ENCODE data around the gene RPL31.

DNA sequence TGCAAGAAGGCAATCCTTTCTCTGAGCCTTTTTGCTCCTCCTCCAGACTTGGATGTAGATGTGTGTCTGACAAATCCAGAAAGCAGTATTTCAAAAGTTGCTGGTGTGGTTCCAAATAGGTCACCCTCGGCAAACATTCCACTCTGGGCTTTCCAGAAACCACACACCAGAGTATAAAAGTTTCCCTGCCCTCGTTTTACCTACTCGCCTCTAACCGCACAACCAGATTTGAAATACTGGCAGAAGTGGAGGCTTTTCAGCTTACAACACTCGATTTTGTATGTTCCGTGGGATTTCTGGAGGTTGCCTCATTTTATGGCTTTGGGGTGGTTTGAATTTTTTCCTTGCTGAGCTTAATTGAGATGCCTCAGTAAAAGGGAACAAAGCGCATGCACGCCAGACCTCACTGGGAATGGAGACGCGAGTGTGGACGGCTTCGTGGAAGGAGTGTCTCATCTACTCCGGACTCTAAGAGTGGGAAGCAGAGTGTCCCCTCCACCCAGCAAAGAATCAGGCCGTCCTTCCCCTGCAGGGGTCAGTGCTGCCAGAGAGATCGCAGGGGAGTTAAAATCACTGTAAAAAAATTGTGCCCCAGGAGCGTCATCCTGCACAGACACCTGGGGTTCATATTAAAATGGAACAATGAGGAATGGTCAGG, 44.0 kb upstream of the RPL31 start:
- TF ChIP-seq, protein P1, sequence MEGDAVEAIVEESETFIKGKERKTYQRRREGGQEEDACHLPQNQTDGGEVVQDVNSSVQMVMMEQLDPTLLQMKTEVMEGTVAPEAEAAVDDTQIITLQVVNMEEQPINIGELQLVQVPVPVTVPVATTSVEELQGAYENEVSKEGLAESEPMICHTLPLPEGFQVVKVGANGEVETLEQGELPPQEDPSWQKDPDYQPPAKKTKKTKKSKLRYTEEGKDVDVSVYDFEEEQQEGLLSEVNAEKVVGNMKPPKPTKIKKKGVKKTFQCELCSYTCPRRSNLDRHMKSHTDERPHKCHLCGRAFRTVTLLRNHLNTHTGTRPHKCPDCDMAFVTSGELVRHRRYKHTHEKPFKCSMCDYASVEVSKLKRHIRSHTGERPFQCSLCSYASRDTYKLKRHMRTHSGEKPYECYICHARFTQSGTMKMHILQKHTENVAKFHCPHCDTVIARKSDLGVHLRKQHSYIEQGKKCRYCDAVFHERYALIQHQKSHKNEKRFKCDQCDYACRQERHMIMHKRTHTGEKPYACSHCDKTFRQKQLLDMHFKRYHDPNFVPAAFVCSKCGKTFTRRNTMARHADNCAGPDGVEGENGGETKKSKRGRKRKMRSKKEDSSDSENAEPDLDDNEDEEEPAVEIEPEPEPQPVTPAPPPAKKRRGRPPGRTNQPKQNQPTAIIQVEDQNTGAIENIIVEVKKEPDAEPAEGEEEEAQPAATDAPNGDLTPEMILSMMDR (IDR thresholded peaks at IDR 0.05), result no peak
- TF ChIP-seq POLR2A (IDR thresholded peaks at IDR 0.05) (no peak), EP300 (IDR thresholded peaks at IDR 0.05) (no peak)

All from gastroesophageal sphincter (tissue), 3 donors.